Smooth muscle cell (in vitro differentiated cells): ENCODE results near the gene C2CD2L. TPM values are rescaled to one million over a fixed set of nuclear protein-coding genes. Genes with fewer than 3 reads are reported as not detected.
A peak's percentile ranks its signal among the peaks of the same experiment; 100 is the strongest.

Experiments
- DNase-seq: peaks from one replicate; lab custom pipeline; 2025; ENCODE audit not compliant: unreplicated experiment; lab: John Stamatoyannopoulos, UW
- H2AFZ ChIP-seq: fragments of 200-600 bp; sonication (generic); 2 replicates; pipeline ENCODE4 v1.6.0; 2016; ENCODE audit warnings: antibody characterized with exemption, low read depth, mild to moderate bottlenecking
- H3F3A ChIP-seq: fragments of 200-600 bp; sonication (generic); 2 replicates; pipeline ENCODE4 v1.6.0; 2017; ENCODE audit warnings: antibody characterized with exemption, low read depth
- H3K27ac ChIP-seq: fragments of 200-600 bp; sonication (generic); 2 replicates; pipeline ENCODE4 v1.5.1; 2016; ENCODE audit warnings: low read depth, mild to moderate bottlenecking
- H3K27me3 ChIP-seq: fragments of 200-600 bp; sonication (generic); 2 replicates; pipeline ENCODE4 v1.6.1; 2016; ENCODE audit warnings: low read depth, mild to moderate bottlenecking
- H3K36me3 ChIP-seq: fragments of 200-600 bp; sonication (generic); 2 replicates; pipeline ENCODE4 v1.5.1; 2016; ENCODE audit warnings: low read depth
- H3K4me1 ChIP-seq: fragments of 200-600 bp; sonication (generic); 2 replicates; pipeline ENCODE4 v1.5.1; 2016; ENCODE audit warnings: low read depth
- H3K4me2 ChIP-seq: fragments of 200-600 bp; sonication (generic); 2 replicates; pipeline ENCODE4 v1.6.0; 2016; ENCODE audit warnings: mild to moderate bottlenecking
- H3K4me3 ChIP-seq: fragments of 200-600 bp; sonication (generic); 2 replicates; pipeline ENCODE4 v1.5.1; 2016; ENCODE audit warnings: mild to moderate bottlenecking
- H3K79me2 ChIP-seq: fragments of 200-600 bp; sonication (generic); 2 replicates; pipeline ENCODE4 v1.6.0; 2016; ENCODE audit warnings: low read depth, mild to moderate bottlenecking
- H3K9ac ChIP-seq: fragments of 200-600 bp; sonication (generic); 2 replicates; pipeline ENCODE4 v1.6.0; 2016; ENCODE audit warnings: low read depth
- H3K9me3 ChIP-seq: fragments of 200-600 bp; sonication (generic); replicated peaks from 2 replicates; pipeline ENCODE4 v1.5.1; 2016; ENCODE audit warnings: low read depth
- H4K20me1 ChIP-seq: fragments of 200-600 bp; sonication (generic); 2 replicates; pipeline ENCODE4 v1.6.0; 2016; ENCODE audit warnings: low read depth
- CTCF ChIP-seq: fragments of 200-600 bp; sonication (generic); IDR thresholded peaks from 2 replicates; pipeline ENCODE4 v1.5.1; 2017; ENCODE audit warnings: borderline replicate concordance, mild to moderate bottlenecking, antibody characterized with exemption; ENCODE audit not compliant: insufficient read depth, poor library complexity, severe bottlenecking
- WGBS: methylation state at CpG from one replicate; pipeline ENCODE4 v1.1.7; 2016; ENCODE audit warnings: low lambda C conversion rate; 5-methylcytosine and 5-hydroxymethylcytosine counted together
- polyA plus RNA-seq: library from polyadenylated mRNA; unstranded; fragments of >200 nt; fragmentation: Nextera tagmentation; extraction: Ambion mirVana; gene quantifications from 2 replicates; pipeline ENCODE4 v1.2.1, GENCODE V29; 2016
- total RNA-seq: library from RNA; depleted of rRNA; stranded (reverse); fragments of >200 nt; gene quantifications from 2 replicates; pipeline ENCODE4 v1.2.3, GENCODE V29; 2014

C2CD2L gene
- total and polyA plus RNA-seq, 2 experiments from 2014 or later: 4.8 to 7.2 TPM

DNA sequence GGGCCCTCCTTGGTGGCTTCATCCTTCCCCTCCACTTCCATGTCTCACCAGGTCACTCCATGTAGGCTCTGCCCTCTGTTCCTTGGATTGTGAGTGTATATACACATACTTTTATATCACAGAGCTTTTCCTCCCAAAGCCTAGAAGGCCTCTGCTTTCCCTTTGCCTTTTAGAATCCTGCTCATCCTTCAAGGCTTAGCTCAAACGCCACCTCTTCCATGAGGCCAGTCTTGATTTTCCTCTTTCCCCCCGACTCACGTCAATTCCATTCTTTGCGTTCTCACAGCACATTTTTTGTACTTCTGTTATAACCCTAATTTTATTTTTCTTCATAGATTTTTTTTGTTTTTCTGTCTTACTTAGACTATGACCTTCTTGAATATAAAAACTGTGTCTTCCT is 45.5 kb downstream of the C2CD2L start:
- Histone ChIP-seq H3K27me3 (peaks cover 13% of the 10 kb centered on the region), H3K27ac (no peak overlapping the region), H3K9me3 (no peaks in the 10 kb centered on the region), H3K36me3 (no peaks in the 10 kb centered on the region), H3F3A (no peaks in the 10 kb centered on the region), H3K79me2 (no peaks in the 10 kb centered on the region), H3K4me1 (peaks cover 4% of the 10 kb centered on the region), H3K9ac (no peak overlapping the region), H3K4me3 (no peak overlapping the region), H2AFZ (no peak overlapping the region), H3K4me2 (no peak overlapping the region), H4K20me1 (no peaks in the 10 kb centered on the region)
- no peak for TF ChIP-seq CTCF
- no peak for DNase-seq
- WGBS: 91% methylated on average over 4 of the region's 4 CpGs

DNA sequence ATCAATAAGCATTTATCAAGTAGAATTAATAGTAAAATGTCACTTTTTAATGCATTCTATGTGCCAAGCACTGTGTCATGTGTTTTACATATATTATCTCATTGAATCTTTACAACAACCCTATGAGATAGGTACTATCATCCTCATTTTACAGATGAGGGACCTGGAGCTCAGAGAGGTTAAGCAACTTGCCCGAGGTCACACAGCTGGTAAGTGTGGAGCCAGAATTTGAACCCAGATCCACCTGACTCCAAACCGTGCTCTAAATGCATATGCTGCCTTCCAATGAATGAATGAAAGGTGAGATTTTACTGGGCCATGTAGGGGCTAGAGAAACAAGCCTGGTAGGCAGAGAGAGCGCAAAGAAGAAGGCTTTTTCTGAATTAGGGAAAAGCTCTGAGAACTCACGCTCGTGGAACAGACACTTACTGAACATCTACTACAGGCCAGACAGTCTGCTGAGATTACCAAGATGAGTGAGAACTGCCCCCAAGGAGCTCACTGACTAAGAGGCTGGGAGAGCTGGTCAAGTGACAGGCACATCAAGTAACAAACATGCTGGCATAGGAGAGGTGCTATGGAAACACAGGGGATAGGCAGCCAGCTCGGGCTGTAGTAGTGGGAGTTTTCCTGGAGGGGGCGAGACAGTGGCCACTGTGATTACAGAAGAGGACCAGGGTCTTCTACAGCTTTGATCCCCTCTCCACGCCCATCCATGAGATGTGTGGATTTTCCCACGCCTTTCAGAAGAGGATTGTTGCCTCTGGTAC is 46.1 kb downstream of the C2CD2L start:
- H3K36me3 ChIP-seq: no peaks in the 10 kb centered on the region
- no peak overlapping the region for H3K4me3 ChIP-seq
- H3K9me3 ChIP-seq: no peaks in the 10 kb centered on the region
- peaks cover 4% of the 10 kb centered on the region for H3K4me1 ChIP-seq
- peaks cover 7% of the 10 kb centered on the region for H3K27me3 ChIP-seq
- H3K4me2 ChIP-seq: no peak overlapping the region
- 86% methylated on average over 9 of the region's 9 CpGs for WGBS
- H4K20me1 ChIP-seq: no peaks in the 10 kb centered on the region
- TF ChIP-seq CTCF: peak; percentile 6
- H3F3A ChIP-seq: no peaks in the 10 kb centered on the region
- no peak overlapping the region for H2AFZ ChIP-seq
- DNase-seq: no peak
- no peak overlapping the region for H3K27ac ChIP-seq
- no peak overlapping the region for H3K9ac ChIP-seq
- H3K79me2 ChIP-seq: no peaks in the 10 kb centered on the region

DNA sequence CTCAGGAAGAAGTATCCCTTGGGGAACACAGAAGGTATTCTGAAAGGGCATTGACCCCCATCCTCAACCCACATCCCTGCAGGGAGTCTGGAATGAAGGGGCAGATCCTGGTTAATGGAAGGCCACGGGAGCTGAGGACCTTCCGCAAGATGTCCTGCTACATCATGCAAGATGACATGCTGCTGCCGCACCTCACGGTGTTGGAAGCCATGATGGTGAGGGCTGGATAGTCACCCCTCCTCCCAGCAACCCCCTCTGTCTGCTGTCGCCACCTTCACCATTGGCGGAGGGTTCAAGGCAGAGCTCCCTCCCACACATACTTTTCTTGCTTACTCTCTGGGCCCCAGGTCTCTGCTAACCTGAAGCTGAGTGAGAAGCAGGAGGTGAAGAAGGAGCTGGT is 47.0 kb downstream of the C2CD2L start:
- no peak overlapping the region for H2AFZ ChIP-seq
- no peaks in the 10 kb centered on the region for H4K20me1 ChIP-seq
- no peak overlapping the region for H3K9ac ChIP-seq
- H3K36me3 ChIP-seq: no peaks in the 10 kb centered on the region
- no peak overlapping the region for H3K27ac ChIP-seq
- no peak overlapping the region for H3K4me2 ChIP-seq
- H3K4me3 ChIP-seq: no peak overlapping the region
- H3K4me1 ChIP-seq: no peaks in the 10 kb centered on the region
- no peaks in the 10 kb centered on the region for H3K9me3 ChIP-seq
- DNase-seq: no peak
- H3K27me3 ChIP-seq: peaks cover 4% of the 10 kb centered on the region
- no peaks in the 10 kb centered on the region for H3F3A ChIP-seq
- no peaks in the 10 kb centered on the region for H3K79me2 ChIP-seq
- no peak for TF ChIP-seq CTCF
- 94% methylated on average over 6 of the region's 6 CpGs for WGBS
